NCI-H1417 (cell line): ENCODE measurements around the gene VPS26C.

Experiments
- DNase-seq, 3 experiments: peaks; one replicate each; lab custom pipeline; 2025; lab: John Stamatoyannopoulos, UW

Gene VPS26C

DNA sequence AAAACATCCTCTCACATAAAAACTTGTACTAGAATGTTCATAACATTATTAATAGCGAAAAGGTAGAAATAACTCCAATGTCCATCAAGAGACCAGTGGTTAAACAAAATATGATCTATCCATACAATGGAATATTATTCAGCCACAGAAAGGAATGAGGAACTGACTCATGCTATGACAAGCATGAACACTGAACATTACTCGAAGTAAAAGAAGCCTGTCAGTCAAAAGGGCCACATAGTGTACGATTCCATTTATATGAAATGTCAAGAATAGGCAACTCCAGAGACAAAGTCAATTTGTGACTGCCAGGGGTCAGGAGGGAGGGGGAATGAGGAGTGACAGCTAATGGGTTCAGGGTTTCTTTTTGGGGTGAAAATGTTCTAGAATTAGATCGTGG is 2.3 kb downstream of the VPS26C start:
- no peak for DNase-seq

DNA sequence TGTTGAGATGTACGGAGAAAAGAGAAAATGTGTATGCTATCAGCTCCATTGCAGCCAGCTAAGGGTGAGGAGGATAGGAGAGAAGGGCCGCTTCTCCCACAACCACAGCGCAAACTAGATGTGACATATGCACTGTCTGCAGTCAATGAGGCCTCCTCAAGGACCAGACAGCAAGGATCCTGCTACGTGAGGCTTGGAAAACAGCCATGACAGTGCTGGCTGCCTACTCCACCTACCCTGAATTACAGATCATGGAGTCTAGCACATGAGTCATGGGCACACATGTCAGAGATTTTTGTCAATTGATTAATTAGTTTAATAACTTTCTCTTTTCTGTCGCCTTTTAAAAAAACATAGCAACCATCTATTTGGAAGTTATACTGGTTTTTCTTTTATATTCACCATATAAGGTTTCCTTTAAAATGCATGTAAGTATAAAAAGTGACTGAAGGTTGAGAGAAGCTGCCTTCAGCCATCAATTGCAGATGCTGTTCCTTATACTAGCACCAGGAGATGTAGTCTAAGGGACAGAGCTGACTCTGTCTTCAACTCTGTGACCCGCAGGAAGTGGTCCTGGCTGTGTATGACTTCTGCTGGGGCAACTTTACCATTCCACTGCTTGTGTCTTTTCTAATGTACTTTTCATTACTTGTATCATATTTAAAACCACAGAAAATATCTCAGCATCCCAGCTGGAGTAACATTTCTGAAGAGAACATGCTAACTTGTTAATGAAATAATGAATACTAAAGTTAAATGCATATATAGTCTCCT is 3.1 kb downstream of the VPS26C start:
- DNase-seq = no peak

DNA sequence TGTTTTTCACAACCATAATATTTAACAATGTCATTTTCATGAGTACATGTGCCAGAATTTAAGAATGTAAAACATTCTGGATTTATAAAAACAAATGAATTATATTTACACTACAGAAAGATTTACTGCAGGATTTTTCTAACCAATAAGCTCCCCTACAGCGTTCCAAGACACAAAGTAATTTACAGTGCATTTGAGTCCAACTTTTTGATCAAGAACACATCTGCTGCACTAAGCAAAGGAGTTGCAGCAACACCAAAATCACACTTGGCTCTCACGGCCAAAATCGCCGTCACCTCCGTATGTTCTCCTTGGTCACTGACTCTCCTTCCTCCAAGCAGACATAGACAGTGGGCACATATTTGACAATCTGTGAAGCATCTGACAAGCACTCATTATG is 7.7 kb downstream of the VPS26C start:
- DNase-seq = no peak

DNA sequence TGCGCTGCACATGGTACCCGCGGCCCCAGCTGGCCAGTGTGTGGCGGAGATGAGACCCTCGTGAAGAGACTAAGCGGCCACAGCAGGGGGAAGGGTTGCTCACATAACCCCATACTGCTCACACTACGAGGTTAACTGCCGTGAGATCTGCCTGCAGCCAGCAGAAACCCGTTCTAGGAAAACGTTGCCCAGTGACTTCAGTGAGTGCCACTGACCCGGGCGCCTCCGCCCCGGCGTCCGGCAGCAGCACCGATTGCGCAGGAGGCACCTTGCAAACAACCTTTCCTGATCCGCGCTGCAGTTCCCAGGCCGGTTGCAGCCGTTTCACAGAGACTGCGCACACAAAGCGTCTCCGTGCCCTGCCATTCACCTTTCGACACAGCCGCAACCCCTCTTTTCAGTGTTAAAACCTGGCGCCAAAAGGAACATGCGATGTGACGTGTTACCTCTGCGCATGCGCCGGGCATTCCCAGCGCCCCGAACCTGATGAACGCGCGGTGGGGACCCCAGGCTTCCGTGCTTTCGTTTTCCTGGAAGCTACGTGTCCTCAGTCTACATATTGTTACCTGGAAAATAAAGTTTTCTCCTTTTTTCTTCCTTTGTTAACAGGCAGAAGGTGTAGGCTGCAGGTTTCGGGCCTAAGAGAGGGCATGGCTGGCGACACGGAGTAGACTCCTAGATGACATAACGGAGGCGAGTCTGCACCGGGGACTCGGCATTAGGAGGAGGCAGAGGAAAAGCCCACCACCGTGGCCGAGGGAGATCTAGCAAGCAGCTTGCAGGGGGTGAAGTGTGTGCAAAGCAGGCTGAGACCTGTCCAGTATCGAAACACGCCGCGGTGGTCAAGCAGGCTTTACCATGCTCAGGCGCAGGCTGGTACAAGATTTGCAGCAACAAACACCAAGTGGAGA is 8.9 kb downstream of the VPS26C start:
- peak; percentile 77 to 96 (median 92) for DNase-seq

DNA sequence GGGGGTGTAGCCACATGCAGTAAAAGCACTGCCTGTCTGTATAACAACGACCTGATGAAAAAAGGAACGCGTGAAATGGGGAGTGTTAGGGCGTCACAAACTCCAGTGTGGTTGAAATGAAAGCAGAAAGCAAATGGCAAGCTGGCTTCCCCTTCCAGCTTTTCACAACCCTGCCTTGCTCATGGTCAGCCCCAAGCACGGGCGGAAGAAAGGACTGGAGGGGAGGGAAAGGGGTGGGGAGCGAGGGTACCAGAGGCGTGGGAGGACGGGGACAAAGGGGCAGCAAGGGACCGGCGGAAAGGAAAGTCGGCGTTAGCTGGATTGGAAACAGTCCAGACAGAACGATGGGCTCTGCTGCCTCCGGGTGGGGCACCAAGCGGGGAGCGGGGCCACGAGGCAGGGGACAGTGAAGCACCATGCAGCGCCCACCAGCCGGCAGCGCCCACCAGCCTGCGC is 9.6 kb downstream of the VPS26C start:
- DNase-seq = peak in 2 of 3 experiments; percentile 80 to 86

DNA sequence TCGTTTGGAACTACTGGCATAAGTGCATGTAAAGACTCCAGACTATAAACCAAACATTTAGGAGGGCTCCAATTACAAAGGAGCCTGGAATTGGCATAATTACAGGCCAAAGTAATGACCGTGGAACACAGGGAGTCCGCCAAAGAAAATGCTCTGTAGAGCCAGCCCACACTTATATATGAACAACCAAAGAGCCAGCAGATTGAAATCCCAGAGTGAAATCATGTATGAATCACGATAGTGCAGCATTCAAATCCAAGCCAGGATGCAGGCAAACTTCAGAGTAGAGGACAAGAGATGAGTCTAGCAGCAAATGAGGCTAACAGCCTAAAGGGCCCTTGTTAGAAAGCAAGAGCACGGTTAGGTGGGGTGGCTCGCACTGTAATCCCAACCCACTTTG is 13.1 kb downstream of the VPS26C start:
- DNase-seq = peak in 2 of 3 experiments; percentile 19 to 57

DNA sequence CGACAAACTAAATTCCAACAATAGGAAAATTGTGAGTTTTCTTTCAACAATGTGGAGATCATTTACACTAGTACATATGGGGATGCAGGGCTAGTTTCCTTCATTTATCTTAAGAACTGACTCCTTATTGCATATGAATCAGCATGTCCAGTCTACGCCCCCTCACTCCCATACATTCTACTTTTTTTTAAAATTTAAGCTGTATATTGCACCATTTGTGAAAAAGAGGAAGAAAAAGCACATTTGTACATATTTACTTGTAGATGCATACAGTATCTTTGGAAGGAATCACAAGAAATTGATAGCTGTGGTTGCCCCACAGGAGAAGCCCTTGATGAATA is 15.9 kb downstream of the VPS26C start:
- no peak for DNase-seq

DNA sequence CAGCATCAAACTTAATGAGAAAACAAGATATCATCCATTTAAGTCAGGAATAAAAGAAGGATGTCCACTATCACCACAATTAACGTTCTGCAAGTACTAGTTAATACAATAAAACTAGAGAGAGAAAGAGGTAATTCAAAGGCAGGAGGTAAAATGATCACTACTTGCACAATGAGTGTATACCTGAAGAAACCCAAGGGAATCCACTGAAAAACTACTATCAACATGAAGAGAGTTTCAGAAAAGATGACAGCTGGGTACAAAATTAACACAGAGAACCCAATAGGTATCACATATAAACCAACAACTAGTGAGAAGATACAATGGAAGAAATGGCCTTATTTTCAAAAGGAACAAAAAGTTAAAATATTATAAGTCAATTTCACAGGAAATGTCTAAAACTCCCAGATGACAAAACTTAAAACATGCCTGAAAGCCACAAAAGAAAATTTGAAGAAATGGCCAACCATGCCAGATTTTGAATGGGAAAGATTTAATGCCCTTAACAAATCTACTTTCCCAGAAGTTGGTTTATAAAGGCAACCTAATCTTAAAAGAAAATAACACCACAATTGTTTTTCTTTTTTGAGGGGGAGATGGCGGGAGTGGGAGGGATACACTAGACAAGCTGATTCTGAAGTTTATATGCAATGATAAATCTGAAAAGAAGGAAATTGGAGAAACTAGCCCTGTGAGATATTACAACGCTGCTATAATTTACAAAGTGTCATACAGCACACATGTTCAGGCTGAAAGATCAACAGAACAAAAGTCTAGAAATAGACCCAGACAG is 17.8 kb downstream of the VPS26C start:
- no peak for DNase-seq

DNA sequence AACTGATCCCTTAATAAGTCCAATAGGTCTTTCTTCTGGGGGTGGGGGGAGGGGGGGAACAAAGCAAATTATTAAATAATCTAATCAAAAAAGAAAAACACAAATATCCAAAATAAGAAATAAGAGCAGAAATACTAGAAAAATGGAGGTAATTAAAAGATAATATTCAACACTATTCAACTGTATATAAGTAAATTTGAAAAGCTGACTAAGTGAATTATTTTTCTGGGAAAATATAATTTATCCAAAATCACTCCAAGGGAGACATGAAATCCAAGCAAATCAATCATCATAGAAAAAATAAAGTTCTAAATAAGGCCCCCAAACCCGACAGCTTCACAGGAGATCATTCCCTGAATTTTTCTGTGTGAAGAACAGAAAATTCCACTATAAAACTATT is 18.8 kb downstream of the VPS26C start:
- no peak for DNase-seq

DNA sequence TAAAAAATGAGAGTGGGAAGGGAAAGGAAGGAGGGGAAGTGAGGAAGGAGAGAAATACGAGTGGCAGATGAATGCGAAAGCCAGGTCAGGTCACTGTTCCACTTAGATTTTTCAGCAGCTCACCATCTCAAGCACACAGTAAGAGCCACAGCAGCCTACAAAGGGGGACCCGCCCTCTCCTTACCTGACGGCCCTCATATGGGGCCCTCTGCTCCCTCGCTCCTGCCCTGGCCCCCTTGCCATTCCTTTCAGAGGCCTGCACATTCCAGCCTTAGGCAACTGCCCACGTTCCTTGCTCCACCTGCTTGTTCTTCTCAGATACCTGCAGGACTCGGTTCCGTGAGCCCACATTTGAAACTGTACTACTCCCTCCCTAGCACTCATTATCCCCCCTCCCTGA is 22.0 kb downstream of the VPS26C start:
- no peak for DNase-seq

DNA sequence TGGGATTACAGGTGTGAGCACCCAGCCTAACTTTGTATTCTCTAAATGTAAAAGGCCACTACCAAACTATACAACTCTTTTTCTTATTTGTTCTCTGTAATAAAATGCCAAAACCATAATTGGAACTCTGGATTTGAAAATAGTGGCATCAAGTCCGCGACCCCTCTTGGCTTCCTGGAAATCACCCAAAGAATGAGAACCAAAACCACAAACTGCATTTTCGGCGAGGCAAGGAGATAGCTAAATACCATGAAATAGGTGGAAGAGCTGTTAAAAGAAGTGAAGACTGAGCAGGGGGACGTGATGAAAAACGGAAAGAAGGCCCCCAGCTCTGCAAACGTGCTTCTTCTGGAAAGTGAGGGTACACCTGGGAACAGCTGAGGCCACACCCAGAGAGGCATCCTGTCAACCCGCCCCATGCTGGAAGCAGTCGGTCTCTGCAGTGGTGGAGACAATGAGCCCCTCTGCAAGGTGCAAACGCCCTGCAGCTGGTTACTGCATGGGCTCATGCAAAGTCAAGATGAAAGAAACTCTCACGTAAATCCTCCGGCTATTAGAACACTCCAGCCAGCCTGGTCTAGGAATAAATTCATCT is 22.5 kb downstream of the VPS26C start:
- no peak for DNase-seq

DNA sequence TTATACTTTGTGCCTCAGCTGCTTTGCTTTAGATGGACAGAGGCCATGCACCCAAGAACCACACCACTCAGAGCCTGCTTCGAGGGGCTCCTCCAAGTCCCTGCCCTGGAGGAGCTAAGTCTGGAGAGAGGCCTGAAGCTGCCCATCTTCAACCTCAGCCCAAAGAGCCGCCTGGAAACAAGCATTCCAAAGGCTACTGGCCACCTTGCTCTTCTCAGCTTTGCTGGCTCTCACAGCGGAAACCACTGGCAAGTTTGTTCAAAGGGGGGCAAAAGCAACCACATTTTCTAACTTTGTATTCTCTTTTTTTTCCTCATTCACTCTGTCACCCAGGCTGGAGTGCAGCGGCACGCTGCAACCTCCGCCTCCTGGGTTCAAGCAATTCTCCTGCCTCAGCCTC is 23.2 kb downstream of the VPS26C start:
- no peak for DNase-seq

DNA sequence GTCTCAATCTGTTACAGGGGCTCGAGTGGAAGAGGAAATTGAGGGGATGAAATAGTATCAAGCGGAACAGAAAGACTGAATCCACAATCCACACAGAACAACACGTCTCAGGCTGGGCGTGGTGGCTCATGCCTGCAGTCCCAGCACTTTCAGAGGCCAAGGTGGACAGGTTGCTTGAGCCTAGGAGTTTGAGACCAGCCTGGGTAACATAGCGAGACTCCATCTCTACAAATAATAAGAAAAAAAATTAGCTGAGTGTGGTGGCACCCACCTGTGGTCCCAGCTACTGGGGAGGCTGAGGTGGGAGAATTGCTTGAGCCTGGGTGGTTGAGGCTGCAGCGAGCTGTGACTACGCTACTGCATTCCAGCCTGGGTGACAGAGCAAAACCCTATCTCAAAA is 25.7 kb downstream of the VPS26C start:
- no peak for DNase-seq

DNA sequence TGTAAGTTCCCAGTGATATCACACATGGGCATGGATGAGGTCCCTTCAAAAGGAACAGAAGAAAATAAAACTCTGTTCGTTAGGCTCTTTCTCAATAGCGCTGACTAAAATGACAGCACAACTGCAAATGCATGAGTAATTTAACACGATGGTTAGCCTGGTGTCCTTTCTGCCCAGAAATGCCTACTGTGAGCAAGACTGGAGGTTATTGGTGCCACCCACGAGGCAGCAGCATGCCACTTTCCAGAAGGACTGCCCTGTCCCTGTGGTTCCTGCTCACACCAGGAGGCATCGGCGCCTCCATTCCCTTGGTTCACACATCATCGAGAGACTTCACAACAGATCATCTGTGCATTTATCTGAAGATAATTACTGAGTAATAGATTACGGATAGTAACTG is 26.2 kb downstream of the VPS26C start:
- DNase-seq = no peak

DNA sequence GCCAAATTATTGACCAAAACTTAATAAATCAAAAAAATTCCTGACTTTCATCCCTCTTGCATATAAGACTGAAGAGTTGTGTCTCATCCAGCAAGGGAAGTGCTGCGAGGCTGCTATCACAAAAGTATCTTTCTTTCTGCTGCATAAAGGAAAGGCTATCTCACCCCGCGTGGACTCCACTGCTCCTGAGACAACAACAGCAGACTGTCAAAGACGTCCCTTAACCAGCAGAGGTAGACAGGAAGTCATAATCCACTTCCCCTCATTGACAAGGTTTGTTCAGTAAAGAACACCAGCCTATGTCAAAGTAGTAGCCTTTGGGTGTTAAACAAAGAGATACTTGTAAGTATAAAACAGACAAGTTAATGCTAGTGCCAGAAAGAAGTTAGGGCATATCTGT is 29.4 kb downstream of the VPS26C start:
- DNase-seq = peak in 1 of 3 experiments; percentile 25

DNA sequence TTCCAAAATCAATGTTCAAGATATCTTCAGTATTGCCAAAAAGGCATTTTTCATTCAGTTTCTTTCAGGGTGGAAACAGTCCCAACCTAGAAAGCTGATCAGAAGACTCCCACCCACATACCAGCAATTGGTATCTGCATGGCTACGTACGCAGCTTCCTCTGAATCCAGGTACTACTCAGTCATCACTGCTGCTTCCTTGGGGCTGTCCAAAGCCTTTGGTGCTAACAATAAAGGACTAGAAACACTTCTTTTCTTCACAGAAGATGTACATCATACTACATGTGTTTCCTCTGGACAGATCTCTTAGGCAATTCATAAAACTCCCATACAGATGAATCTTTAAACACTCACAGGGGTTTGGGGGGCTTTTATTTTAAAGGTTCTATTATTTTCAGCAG is 29.8 kb downstream of the VPS26C start:
- no peak for DNase-seq

DNA sequence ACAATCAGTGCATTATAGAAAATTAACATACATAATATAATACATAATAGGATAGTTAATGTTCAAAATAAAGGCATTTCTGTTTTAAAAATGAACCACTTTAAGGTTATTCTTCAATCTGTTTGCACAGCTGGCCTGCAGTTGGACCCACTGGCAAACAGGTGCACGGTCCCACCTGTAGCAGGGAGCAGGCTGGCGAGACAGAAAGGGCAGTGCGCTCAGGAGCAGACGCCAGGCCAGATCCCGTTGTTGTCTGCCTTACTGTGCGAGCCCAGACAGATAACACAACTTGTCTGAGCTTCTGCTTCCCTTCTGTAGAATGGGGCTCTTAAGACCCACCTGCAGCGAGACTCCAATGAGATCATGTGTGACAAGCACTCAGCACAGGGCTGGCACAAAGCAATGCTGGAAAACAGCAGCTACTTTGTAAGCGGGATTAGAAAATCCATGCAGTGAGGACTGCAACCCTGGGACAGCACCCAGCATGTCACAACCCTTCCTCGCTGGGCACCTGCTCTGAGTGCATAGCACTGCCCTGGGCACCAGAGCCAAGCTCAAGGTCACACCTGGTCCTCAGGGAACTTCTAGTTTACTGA is 33.5 kb downstream of the VPS26C start:
- peak in 2 of 3 experiments; percentile 52 to 81 for DNase-seq

DNA sequence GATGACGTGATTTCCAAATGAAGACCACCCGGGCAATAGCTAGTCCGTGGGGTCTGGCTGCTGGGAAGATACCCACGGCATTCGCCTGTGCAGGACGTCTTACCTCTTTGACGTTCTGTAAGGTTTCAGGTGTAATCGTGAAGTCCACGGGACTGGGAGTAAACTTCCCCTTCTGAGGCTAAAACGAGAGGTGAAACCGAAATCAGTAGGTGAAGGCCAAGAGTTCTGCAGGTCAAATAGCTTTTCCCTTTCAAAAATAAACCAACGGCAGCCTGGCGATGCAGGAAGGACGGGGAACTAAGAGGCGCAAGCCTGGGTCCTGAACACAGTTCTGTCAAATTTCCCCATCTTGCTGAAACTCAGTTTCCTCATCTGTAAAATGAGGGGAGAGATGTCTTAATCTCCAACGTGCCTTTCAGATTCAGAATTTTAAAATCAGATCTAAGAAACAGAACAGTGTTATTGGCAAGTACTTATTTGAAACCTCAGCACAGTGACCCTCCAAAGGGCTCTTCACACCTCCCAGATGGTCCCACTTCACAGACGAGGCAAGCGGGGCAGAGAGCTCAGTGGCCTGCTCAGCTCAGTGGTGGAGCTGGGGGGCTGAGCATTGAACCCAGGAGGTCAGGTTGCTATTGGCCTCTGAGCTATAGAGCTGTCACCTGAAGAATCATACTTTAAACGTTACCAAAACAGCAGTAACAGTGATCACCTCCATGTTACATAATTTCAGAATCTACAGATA is 34.7 kb downstream of the VPS26C start:
- DNase-seq = no peak

DNA sequence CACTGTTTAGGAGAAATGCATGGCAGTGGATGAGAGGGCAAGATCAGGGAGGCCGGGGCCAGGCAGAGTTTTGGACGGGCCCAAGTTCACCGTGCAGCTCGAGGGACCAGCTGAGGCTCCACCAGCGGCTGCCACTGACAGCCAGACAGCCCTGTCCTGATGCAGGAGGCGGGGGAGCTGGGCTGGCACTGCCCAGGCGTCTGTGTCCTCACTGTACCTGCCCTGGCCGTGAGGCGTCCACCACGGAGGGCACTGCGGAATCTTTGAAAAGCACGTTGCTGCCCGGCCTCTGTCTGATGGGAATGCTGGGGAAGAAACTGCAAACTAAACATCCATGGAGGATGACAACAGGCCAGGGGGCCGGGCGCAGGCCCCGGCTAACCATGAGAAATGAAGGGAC is 35.5 kb downstream of the VPS26C start:
- DNase-seq = no peak

DNA sequence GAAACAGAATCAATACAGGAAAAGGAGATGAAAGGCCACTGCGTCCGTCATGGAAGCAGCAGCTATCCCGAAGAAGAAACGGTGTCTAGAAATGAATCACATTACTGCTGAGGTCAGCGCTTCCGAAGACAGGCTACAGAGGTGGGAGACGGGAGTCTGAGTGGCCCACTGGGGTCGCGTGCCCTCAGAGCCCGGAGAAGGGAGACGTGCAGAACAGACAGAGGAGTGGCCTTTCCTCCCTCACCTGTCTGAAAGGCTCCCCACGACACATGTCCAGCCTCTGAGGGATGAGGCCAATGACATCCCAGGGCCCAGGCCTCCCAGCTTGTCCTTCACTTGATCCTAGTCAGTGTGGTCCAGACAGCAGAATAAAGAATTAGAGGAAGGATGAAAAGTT is 35.9 kb downstream of the VPS26C start:
- DNase-seq = no peak
